ENCODE data around the gene PEDS1. TPM values are rescaled to one million over a fixed set of nuclear protein-coding genes. Genes with fewer than 3 reads are reported as not detected.

Gene PEDS1
- total and polyA plus RNA-seq, 2 of the 13 experiments (the other 11 are each of a cell fraction or from before 2014, with no cell fraction given): 30.5 to 93.9 TPM

- TF ChIP-seq ZNF577 (CRISPR knock-in tag; IDR thresholded peaks at IDR 0.05; ENCODE audit: borderline replicate concordance, low read depth): no peak
- TF ChIP-seq, protein P1, sequence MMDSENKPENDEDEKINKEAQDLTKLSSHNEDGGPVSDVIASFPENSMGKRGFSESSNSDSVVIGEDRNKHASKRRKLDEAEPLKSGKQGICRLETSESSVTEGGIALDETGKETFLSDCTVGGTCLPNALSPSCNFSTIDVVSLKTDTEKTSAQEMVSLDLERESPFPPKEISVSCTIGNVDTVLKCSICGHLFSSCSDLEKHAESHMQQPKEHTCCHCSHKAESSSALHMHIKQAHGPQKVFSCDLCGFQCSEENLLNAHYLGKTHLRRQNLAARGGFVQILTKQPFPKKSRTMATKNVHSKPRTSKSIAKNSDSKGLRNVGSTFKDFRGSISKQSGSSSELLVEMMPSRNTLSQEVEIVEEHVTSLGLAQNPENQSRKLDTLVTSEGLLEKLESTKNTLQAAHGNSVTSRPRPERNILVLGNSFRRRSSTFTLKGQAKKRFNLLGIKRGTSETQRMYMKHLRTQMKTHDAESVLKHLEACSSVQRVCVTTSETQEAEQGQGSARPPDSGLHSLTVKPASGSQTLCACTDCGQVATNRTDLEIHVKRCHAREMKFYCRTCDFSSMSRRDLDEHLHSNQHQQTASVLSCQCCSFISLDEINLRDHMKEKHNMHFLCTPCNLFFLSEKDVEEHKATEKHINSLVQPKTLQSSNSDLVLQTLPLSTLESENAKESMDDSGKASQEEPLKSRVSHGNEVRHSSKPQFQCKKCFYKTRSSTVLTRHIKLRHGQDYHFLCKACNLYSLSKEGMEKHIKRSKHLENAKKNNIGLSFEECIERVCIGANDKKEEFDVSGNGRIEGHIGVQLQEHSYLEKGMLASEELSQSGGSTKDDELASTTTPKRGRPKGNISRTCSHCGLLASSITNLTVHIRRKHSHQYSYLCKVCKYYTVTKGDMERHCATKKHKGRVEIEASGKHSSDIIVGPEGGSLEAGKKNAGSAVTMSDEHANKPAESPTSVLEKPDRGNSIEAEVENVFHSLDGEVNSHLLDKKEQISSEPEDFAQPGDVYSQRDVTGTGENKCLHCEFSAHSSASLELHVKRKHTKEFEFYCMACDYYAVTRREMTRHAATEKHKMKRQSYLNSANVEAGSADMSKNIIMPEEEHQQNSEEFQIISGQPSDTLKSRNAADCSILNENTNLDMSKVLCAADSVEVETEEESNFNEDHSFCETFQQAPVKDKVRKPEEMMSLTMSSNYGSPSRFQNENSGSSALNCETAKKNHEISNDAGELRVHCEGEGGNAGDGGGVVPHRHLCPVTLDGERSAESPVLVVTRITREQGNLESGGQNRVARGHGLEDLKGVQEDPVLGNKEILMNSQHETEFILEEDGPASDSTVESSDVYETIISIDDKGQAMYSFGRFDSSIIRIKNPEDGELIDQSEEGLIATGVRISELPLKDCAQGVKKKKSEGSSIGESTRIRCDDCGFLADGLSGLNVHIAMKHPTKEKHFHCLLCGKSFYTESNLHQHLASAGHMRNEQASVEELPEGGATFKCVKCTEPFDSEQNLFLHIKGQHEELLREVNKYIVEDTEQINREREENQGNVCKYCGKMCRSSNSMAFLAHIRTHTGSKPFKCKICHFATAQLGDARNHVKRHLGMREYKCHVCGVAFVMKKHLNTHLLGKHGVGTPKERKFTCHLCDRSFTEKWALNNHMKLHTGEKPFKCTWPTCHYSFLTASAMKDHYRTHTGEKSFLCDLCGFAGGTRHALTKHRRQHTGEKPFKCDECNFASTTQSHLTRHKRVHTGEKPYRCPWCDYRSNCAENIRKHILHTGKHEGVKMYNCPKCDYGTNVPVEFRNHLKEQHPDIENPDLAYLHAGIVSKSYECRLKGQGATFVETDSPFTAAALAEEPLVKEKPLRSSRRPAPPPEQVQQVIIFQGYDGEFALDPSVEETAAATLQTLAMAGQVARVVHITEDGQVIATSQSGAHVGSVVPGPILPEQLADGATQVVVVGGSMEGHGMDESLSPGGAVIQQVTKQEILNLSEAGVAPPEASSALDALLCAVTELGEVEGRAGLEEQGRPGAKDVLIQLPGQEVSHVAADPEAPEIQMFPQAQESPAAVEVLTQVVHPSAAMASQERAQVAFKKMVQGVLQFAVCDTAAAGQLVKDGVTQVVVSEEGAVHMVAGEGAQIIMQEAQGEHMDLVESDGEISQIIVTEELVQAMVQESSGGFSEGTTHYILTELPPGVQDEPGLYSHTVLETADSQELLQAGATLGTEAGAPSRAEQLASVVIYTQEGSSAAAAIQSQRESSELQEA (CRISPR knock-in tag; IDR thresholded peaks at IDR 0.05; ENCODE audit: not compliant biosample characterization): peak; percentile 85
- no peak for TF ChIP-seq NR1H2 (CRISPR knock-in tag; IDR thresholded peaks at IDR 0.05; ENCODE audit: borderline replicate concordance, low read depth)
- no peak for TF ChIP-seq ZNF138 (CRISPR knock-in tag; IDR thresholded peaks at IDR 0.05; ENCODE audit: low read depth)
- no peak for TF ChIP-seq ZNF782 (CRISPR knock-in tag; IDR thresholded peaks at IDR 0.05; ENCODE audit: borderline replicate concordance)
- TF ChIP-seq ZNF740 (CRISPR knock-in tag; IDR thresholded peaks at IDR 0.05): no peak
- no peak for TF ChIP-seq ZNF589 (CRISPR knock-in tag; conservative IDR thresholded peaks at IDR 0.05)
- no peak for TF ChIP-seq ZNF468 (CRISPR knock-in tag; IDR thresholded peaks at IDR 0.05)
- TF ChIP-seq DR1 (CRISPR knock-in tag; IDR thresholded peaks at IDR 0.05): no peak
- TF ChIP-seq FIP1L1 (IDR thresholded peaks at IDR 0.05; ENCODE audit: borderline replicate concordance, insufficient read depth, low read depth, low read length): no peak
- no peak for TF ChIP-seq IKZF1 (IDR thresholded peaks at IDR 0.05)
- TF ChIP-seq, protein P2, sequence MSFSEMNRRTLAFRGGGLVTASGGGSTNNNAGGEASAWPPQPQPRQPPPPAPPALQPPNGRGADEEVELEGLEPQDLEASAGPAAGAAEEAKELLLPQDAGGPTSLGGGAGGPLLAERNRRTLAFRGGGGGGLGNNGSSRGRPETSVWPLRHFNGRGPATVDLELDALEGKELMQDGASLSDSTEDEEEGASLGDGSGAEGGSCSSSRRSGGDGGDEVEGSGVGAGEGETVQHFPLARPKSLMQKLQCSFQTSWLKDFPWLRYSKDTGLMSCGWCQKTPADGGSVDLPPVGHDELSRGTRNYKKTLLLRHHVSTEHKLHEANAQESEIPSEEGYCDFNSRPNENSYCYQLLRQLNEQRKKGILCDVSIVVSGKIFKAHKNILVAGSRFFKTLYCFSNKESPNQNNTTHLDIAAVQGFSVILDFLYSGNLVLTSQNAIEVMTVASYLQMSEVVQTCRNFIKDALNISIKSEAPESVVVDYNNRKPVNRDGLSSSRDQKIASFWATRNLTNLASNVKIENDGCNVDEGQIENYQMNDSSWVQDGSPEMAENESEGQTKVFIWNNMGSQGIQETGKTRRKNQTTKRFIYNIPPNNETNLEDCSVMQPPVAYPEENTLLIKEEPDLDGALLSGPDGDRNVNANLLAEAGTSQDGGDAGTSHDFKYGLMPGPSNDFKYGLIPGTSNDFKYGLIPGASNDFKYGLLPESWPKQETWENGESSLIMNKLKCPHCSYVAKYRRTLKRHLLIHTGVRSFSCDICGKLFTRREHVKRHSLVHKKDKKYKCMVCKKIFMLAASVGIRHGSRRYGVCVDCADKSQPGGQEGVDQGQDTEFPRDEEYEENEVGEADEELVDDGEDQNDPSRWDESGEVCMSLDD (CRISPR knock-in tag; IDR thresholded peaks at IDR 0.05; ENCODE audit: borderline replicate concordance): no peak
- peak; percentile 66 for TF ChIP-seq HIVEP1 (CRISPR knock-in tag; IDR thresholded peaks at IDR 0.05)
- no peak for TF ChIP-seq ZNF552 (CRISPR knock-in tag; IDR thresholded peaks at IDR 0.05; ENCODE audit: borderline replicate concordance)
- TF ChIP-seq FOXK1 (CRISPR knock-in tag; IDR thresholded peaks at IDR 0.05; ENCODE audit: borderline replicate concordance, low read depth): no peak
- no peak for TF ChIP-seq ZZZ3 (CRISPR knock-in tag; IDR thresholded peaks at IDR 0.05; ENCODE audit: borderline replicate concordance)
- peak; percentile 53 for TF ChIP-seq BCL3 (CRISPR knock-in tag; IDR thresholded peaks at IDR 0.05)
Observed at GRCh38 chr20:50116368-50116999, 37.0 kb downstream of the PEDS1 start (continued).

Measured in HepG2 (cell line).